ENCODE results near the gene ASB12.
"Not testable (repeated sequence)": the region's sequence is repeated elsewhere in the genome, so short reads cannot be mapped to it uniquely, and the experiment has no call there.

Gene ASB12, protein sequence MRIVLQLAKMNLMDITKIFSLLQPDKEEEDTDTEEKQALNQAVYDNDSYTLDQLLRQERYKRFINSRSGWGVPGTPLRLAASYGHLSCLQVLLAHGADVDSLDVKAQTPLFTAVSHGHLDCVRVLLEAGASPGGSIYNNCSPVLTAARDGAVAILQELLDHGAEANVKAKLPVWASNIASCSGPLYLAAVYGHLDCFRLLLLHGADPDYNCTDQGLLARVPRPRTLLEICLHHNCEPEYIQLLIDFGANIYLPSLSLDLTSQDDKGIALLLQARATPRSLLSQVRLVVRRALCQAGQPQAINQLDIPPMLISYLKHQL

GRCh38 chrX:64230123-64230970 lies at the start of gene ASB12:
Gene ASB12, minus strand, starts transcription at chrX:64230607. Its CDS starts 4,957 bp downstream, at chrX:64225650.
- no peak for DNase-seq

DNA sequence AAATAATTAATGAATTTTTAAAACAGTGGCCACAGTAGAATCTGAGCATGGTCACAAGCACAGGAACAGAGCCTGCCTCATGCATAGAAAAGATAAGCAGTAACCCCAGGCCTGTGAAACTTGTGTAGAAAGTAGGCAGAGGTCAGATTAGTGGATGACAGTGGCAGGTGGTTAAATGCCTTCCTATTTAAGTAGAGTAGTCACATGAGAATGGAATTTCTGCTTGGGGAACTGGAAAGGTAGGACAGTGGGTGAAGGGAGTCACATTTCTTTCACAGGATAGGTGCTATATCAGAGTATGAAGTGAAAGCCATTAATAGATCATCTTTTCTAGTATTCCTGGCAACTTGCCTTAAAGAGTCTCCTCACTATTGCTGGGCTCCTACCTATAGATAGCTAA lies 34.9 kb upstream of the ASB12 start:
- DNase-seq = no peak

GRCh38 chrX:64229154-64229553 lies 1.3 kb downstream of the ASB12 start:
- no peak for DNase-seq

DNA sequence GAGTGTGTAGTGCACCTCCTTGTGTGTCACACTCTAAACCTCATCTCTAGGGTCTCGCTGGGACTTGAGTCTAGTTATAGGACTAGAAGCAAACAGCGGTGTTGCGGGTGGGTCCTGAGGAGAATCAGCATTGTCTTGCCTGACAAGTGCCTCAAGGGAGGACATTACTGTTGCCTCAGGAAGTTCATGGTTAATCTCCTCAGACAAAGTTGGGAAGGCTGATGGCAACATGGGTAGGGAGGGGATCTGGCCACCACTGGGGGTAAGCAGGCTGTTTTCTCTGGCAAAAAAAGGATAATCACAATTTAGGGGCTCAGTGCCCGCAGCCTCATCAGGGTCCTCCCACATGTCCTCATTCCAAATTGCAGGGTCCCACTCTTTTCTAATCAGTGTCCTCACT lies 12.4 kb downstream of the ASB12 start:
- no peak for DNase-seq

DNA sequence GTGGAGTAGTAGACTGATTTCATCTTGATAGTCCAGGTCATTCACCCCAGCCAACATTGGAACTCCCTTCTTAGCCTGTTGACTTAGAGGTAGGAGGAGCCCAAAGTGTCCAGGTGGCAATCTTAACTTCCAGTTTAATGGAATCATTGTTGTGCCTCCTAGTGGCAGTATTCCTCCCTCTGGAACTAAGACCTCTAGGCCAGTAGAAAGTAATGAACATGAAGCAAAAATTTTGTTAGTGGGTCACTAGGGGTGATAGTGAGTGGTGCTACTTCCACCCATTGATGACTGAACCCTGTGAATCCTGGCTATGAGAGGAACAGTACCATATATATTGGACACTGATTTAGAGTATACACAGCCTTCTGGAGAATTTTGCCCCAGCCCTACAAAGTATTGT lies 16.4 kb downstream of the ASB12 start:
- DNase-seq = not testable (repeated sequence)

DNA sequence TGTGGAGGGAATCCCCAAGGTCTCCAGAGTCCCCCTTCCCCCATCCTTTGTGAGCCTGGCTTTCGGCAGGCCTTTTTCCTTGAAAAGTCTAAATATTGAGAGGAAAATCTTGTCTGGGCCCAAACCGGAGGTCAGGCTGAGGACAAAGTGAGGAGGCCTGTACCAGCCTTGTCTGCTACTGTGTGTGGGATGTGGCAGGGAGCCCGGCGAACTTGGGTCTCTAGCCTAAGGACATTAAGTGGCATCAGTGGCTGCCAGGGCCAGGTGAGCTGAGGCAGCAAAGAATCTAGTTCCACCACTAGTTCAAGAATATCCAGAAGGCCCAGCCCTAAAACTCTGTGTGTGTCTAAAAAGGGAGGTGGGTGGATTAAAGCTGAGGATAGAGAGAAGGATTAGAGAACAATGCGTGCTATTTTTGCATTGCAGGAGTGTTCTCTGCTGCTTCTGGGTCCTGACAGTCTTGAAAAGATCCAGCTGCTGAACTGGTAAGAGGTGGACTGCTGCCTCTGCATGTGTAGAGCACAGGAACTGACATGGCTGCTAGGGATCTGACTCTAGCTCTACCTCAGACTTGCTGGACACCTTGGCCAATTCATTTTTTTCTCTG lies 23.7 kb downstream of the ASB12 start:
- DNase-seq = peak in 17 of 56 donors; percentile 0 to 27 (median 8)

DNA sequence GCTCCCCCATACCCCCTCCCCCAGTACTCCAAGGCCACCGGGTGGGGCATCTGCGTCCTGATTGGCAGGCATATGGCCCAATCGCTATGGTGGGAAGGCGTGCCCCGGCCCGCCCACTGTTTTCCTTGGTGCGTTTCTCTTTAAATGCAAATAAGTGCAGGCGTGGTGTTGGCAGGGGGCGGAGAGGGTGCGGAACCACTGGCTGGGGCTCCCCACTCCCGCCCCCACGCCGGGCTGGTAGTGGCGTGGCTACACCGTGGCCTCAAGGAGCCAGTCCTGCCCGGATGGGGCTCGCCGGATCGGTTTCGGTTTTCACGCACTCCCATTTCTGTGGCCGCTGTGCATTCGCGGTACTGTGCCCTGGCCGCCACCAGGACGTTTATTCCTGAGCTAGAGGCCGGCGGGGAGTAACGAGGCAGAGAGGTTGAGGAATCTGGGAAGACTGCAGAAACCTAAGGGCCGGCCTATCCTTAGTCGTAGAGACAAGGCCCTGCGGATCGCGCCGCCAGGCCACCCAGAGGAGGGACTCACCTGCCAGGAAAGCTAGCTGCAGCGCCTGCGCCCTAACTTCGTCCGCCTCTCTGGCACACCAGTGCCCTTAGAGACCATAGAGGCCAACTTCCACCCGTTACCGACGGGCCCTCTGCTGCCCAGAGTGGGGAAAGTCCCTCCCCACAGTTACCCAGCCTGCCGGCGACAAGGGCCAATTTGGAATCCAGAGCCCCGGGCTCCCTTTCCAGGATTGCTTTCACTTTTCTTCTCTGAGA lies 24.5 kb downstream of the ASB12 start:
- DNase-seq = peak; percentile 44 to 95 (median 86)

DNA sequence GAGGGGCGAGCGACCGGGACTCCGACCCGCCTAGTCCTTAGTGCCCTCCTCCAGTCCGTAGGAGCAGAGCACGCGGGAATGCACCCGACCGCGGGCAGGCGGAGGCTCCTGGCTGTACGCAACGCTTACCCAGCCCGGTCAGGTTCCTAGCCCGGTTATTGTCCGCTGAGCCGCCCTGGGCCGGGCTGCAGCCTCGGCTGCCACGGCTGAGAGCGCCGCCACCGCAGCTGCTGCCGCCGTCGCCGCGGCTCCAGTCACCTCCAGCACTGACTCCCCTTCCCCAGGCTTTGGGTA lies 25.0 kb downstream of the ASB12 start, which contains the start of gene AMER1:
TSS of gene AMER1 (minus strand) at position 268 of the 294 bp plus-strand sequence. CDS start 12,422 bp downstream, outside the sequence.
- DNase-seq = peak in 3 of 56 donors; percentile 22 to 53 (median 47)

GRCh38 chrX:64204701-64205440 lies 25.5 kb downstream of the ASB12 start:
- peak in 47 of 56 donors; percentile 0 to 64 (median 37) for DNase-seq

- DNase-seq = peak in 27 of 56 donors; percentile 0 to 43 (median 9)
These were observed 26.2 kb downstream of the ASB12 start for GRCh38 chrX:64204252-64204651.

DNA sequence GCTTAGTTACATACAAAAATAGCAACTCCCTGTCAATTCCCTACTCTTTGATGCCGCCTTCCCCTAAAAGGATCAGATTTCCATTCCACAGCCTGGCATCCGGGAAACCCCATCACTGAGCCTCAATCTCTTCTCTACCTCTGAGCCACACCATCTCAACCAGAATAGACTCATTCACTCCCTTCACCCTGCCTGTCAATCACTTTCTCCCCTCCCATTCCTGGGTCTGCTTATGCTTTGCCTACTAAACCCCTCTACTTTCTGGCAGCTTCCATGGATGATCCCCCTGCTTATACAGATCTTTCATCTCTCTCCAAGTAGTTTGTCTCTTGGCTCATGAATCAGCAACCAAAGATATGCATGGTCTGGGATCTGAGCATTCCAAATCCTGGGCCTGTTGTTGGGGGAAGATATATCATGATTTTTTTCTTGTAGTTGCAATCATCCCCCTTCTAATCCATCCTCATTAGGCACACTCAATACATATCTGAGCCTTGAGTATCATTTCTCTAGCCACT lies 27.5 kb downstream of the ASB12 start:
- no peak for DNase-seq

DNA sequence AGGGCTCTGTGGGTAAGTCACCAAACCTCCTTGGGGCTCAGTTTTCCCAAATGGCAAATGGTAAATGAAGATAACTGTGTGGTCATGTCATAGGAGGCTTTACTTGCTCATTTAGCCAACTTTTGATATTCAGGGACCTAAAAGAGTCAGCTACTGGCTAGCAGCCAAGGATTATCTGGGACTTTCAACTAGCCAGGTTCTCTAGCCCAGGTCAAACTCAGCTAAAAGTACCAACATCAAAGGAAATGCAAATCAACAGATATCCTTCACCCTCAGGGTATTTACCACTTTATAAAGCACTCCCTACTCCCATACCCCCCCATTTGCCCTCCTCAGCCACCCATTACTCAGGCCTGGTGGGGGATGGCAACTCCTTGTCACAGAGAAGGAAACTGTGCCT lies 32.4 kb downstream of the ASB12 start:
- DNase-seq = no peak

DNA sequence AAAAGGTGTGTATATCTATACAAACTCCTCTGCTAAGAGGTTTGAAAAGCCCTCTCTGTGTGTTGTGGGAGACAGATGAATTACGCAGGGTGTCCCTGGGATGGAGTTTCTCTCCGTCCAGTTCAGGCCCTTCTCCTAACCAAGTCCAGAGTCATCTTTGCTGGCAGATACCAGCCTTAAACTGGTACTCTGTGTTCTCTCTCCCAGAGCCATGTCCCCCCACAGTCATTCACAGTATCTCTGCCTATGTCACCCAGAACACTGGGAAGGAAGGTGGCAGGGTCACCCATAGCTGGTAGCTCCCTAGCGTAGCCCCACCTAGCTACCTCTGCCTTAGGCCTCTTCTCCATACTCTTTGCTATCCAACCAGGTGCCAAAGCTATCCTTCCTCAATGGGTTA lies 33.8 kb downstream of the ASB12 start:
- DNase-seq = no peak

DNA sequence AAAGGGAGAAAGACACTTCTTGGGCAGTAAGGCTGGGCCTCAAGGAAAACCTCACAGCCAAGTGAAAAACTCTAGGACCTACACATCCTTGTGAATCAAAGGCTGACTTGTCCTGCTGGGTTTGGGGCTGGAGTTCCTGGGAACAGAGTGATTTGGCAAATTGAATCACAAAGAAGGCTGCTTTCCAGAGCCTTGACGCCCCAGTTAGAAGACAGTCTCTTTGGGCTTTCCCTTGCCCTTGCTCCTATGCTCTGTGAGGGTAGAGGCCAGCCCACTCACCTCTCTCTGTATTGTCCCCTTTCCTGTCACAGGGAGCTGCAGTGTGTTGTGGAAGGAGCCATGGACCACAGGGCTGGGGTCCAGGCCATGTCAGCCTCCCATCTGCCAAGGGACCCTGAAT lies 34.5 kb downstream of the ASB12 start:
- no peak for DNase-seq

DNA sequence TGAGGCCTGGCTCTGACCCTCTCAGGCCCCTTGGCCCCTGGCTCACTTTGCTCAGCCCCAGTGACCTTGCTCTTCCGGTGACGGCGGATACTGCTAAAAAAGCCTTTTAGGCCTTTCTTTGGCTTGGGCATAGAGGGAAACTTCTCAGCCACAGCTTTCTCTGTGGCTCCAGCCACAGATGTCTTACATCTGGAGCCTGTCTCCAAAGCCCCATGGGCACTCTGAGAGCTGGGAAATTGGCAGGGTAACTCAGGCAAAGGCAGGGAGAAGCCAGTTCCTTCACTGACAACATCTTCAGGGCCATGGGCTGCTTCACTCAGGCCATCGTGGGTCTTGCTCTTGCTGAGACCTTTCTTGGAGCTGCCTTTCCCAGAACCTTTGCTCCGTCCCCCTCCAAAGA lies 37.7 kb downstream of the ASB12 start:
- DNase-seq = no peak

- no peak for DNase-seq
These were observed 38.4 kb downstream of the ASB12 start for GRCh38 chrX:64192040-64192439.

DNA sequence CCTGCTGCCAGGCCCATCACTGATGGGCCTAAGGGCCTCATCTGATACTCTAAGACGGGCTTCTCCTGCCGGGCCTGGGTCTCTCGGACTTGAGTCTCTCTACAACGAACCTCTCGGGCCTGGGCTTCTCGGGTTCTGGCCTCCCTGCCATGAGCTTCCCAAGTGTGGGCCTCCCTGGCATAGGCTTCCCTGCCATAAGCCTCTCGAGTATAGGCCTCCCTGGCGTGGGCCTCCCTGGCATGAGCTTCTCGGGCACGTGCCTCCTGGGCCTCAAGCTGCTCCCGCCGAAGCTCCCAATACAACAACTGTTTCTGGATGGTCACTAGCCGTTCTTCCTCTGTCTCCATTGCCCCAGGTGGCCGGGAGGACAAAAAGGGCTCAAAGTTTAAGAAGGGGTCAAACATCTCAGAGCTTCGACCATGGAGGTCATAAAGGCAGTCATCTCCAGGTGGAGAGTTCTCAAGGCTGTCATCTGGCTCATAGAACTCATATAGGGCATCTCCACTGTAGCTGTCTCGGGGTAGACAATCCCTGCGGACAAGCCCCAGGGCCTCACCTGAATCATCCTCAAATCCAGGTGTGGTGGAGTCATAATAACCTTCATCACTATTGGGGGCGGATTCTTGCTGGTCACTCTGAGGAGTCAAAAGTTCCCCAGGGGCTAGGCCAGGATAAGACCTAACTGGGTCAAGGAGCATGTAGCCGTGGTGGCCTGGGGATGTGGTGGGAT lies 39.0 kb downstream of the ASB12 start:
- no peak for DNase-seq

DNA sequence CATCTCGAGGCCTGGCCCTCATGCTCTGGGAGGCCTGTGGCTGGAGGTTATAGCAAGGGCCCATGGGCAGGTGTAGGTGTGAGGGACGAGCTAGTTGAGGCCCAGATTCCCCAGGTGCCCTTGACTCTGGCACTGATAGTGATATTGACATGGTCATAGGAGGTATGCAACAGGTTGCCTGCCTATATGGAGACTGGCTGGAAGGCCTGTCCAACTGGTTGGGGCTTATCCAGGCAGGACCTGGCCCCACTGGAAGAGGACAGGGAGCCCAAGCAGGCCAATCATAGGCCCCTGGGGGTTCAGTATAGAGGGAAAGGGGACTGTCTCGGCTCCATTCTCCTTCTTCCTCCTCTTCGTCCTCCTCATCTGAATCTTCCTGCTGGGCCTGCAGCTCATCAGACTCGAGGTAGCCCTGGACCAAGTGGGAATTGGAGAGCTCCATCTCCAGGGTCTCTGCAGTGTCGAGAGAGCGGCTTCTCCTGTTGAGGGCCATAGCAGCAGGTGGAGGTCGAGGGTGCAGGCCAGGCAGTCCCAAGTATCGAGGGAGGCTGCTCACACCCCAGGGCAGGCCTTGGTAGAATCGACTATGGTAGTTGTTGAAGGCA lies 40.2 kb downstream of the ASB12 start:
- DNase-seq = no peak

DNA sequence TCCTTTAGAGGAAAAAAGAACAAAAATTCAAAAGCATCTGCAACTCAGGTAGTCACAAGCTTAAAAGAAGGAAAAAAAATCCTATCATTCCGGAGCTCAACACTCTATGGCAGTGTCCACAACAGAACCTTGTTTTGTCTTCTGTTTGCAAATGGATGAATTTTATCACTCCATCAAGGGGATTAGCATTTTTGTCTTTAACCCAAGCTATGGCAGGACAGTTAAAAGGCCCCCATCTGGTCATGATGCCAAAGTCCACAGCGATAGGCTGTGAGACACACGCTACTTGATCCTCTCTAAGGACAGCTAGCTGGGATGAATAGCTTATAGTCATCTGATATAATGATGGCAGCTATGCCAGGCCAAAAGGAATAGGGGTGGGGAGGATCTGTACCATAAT lies 41.5 kb downstream of the ASB12 start:
- DNase-seq = no peak
